HepG2 (cell line): ENCODE measurements around the gene DNAJC5. TPM values are rescaled to one million over a fixed set of nuclear protein-coding genes. Genes with fewer than 3 reads are reported as not detected.

Experiments
- CCDC6 ChIP-seq: sonication (generic); formaldehyde crosslinking; IDR thresholded peaks from 2 replicates; pipeline ENCODE4 v1.8.1; 2022; ENCODE audit warnings: mild to moderate bottlenecking, missing genetic modification reagents, moderate library complexity
- CEBPG ChIP-seq: IDR thresholded peaks from 2 replicates; pipeline ENCODE4 v1.6.1; 2016
- DMAP1 ChIP-seq: IDR thresholded peaks from 2 replicates; pipeline ENCODE4 v1.6.1; 2016
- DR1 ChIP-seq: sonication (generic); formaldehyde crosslinking; IDR thresholded peaks from 2 replicates; pipeline ENCODE4 v1.8.0; 2021; ENCODE audit warnings: mild to moderate bottlenecking, missing genetic modification reagents, inconsistent platforms
- FOXA3 ChIP-seq: IDR thresholded peaks from 2 replicates; pipeline ENCODE4 v1.6.1; 2016; ENCODE audit warnings: missing genetic modification reagents, missing compliant biosample characterization
- KDM2A ChIP-seq: sonication (generic); formaldehyde crosslinking; IDR thresholded peaks from 2 replicates; pipeline ENCODE4 v1.4.0; 2020; ENCODE audit warnings: low read depth, missing genetic modification reagents, borderline replicate concordance
- KDM4B ChIP-seq: sonication (generic); formaldehyde crosslinking; IDR thresholded peaks from 2 replicates; pipeline ENCODE4 v1.4.0; 2020; ENCODE audit warnings: missing genetic modification reagents
- KLF9 ChIP-seq: IDR thresholded peaks from 2 replicates; pipeline ENCODE4 v1.6.1; 2016; ENCODE audit warnings: low read depth
- LCORL ChIP-seq, 2 experiments: fragments of 450-650 bp in 1 of 2; sonication (generic) in 1 of 2; formaldehyde crosslinking in 1 of 2; IDR thresholded peaks; 2 replicates each; pipeline versions ENCODE4 v1.5.0 to v1.6.1; 2017 to 2020; ENCODE audit warnings: antibody characterized with exemption in 1 of 2, missing genetic modification reagents in 1 of 2
- MEIS1 ChIP-seq: sonication (generic); formaldehyde crosslinking; IDR thresholded peaks from 2 replicates; pipeline ENCODE4 v1.9.0; 2021; ENCODE audit warnings: mild to moderate bottlenecking, missing genetic modification reagents, moderate library complexity, borderline replicate concordance
- PRDM15 ChIP-seq: sonication (generic); formaldehyde crosslinking; IDR thresholded peaks from 2 replicates; pipeline ENCODE4 v1.4.0; 2020; ENCODE audit warnings: missing genetic modification reagents
- RBFOX2 ChIP-seq: fragments of 200-400 bp; formaldehyde crosslinking; IDR thresholded peaks from 2 replicates; pipeline ENCODE4 v1.6.1; 2017; ENCODE audit warnings: low read depth, mild to moderate bottlenecking, low read length
- RXRB ChIP-seq: IDR thresholded peaks from 2 replicates; pipeline ENCODE4 v1.6.1; 2016; ENCODE audit warnings: borderline replicate concordance, missing genetic modification reagents, missing compliant biosample characterization
- TAF15 ChIP-seq: fragments of 200-400 bp; formaldehyde crosslinking; IDR thresholded peaks from one replicate; pipeline ENCODE4 v1.6.1; 2018; ENCODE audit warnings: mild to moderate bottlenecking, low read depth, low read length; ENCODE audit not compliant: poor library complexity, severe bottlenecking
- TFDP1 ChIP-seq: IDR thresholded peaks from 2 replicates; pipeline ENCODE4 v1.6.1; 2016; ENCODE audit warnings: missing compliant biosample characterization, missing genetic modification reagents, borderline replicate concordance
- ZNF484 ChIP-seq: sonication (generic); formaldehyde crosslinking; IDR thresholded peaks from 2 replicates; pipeline ENCODE4 v1.5.1; 2020; ENCODE audit warnings: mild to moderate bottlenecking, low read depth, missing genetic modification reagents, borderline replicate concordance
- ZNF503 ChIP-seq: sonication (generic); formaldehyde crosslinking; IDR thresholded peaks from 2 replicates; pipeline ENCODE4 v1.4.0; 2020; ENCODE audit warnings: missing genetic modification reagents
- ZSCAN30 ChIP-seq: sonication (generic); formaldehyde crosslinking; IDR thresholded peaks from 2 replicates; pipeline ENCODE4 v1.5.0; 2020; ENCODE audit warnings: mild to moderate bottlenecking, missing genetic modification reagents
- ZUFSP ChIP-seq: sonication (generic); formaldehyde crosslinking; IDR thresholded peaks from 2 replicates; pipeline ENCODE4 v1.9.0; 2021; ENCODE audit warnings: missing genetic modification reagents, mild to moderate bottlenecking, borderline replicate concordance
- polyA plus RNA-seq, 8 experiments: library from polyadenylated mRNA; depleted of rRNA in 3 of 8; stranded (reverse) in 7 of 8; unstranded in 1 of 8; fragments of >200 nt; fragmentation: Illumina TruSeq in 4 of 8; extraction: Trizol in 4 of 8; gene quantifications; 2 replicates each; pipeline versions ENCODE4 v1.2.1 to v1.2.3, GENCODE V29; 2011 to 2016; ENCODE audit warnings: low read depth in 4 of 8, missing spikeins in 1 of 8, mixed read lengths in 1 of 8; ENCODE audit not compliant: insufficient read depth in 1 of 8
- total RNA-seq, 5 experiments: library from RNA; depleted of rRNA; stranded (reverse); fragments of >200 nt; fragmentation: Illumina TruSeq; extraction: Trizol; gene quantifications; 2 replicates each; pipeline ENCODE4 v1.2.3, GENCODE V29; 2016; ENCODE audit warnings: low read depth in 1 of 5

The DNAJC5 gene
- total and polyA plus RNA-seq, 2 of the 13 experiments (the other 11 are each of a cell fraction or from before 2014, with no cell fraction given) = 42.8 to 64.5 TPM

GRCh38 chr20:63957004-63957689 lies 62.2 kb downstream of the DNAJC5 start (continued):
- TF ChIP-seq ZNF503 (CRISPR knock-in tag) (no peak), DR1 (CRISPR knock-in tag) (peak; percentile 74; the same call in 1 of the 2 replicates), ZUFSP (no peak), RBFOX2 (peak; percentile 79), RXRB (CRISPR knock-in tag) (peak; percentile 63; the same call in 1 of the 2 replicates), CCDC6 (no peak), LCORL (IDR thresholded peaks at IDR 0.05) (no peak), LCORL (CRISPR knock-in tag; IDR thresholded peaks at IDR 0.05) (peak; percentile 78), KDM4B (no peak), FOXA3 (CRISPR knock-in tag) (peak; percentile 65), MEIS1 (CRISPR knock-in tag) (no peak; the same call in 1 of the 2 replicates), CEBPG (CRISPR knock-in tag) (peak; percentile 22; the same call in 1 of the 2 replicates), PRDM15 (CRISPR knock-in tag) (0 out of 2 replicates have a peak, but pooled peaks have one; percentile 6), ZSCAN30 (CRISPR knock-in tag) (peak; percentile 89; the same call in 1 of the 2 replicates), KDM2A (peak; percentile 91), TAF15 (peak; percentile 93), DMAP1 (CRISPR knock-in tag) (no peak), KLF9 (peak; percentile 86; the same call in 1 of the 2 replicates), TFDP1 (CRISPR knock-in tag) (no peak; the same call in 1 of the 2 replicates), ZNF484 (CRISPR knock-in tag) (0 out of 2 replicates have a peak, but pooled peaks have one; percentile 15)
